Measurements from ENCODE around the gene CAPN5.

The CAPN5 gene

DNA sequence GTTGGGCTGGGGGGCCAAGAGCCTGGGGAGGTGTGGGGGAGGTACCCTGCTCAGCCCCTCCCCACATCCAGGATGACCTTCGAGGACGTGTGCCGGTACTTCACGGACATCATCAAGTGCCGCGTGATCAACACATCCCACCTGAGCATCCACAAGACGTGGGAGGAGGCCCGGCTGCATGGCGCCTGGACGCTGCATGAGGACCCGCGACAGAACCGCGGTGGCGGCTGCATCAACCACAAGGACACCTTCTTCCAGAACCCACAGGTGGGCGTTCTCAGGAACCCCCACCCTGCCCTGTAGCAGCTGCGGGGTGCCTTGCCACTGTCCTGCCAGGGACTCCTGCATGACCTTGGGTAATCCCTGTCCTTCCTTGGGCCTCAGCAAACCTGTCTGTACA, 51.3 kb downstream of the CAPN5 start:
- no peak overlapping the region for H2BK120ac ChIP-seq (ENCODE audit: insufficient read depth, low read length, poor library complexity)
- H3K4ac ChIP-seq (ENCODE audit: low read depth, low read length) = no peak overlapping the region
- no peak overlapping the region for H2BK12ac ChIP-seq (ENCODE audit: low read length)

DNA sequence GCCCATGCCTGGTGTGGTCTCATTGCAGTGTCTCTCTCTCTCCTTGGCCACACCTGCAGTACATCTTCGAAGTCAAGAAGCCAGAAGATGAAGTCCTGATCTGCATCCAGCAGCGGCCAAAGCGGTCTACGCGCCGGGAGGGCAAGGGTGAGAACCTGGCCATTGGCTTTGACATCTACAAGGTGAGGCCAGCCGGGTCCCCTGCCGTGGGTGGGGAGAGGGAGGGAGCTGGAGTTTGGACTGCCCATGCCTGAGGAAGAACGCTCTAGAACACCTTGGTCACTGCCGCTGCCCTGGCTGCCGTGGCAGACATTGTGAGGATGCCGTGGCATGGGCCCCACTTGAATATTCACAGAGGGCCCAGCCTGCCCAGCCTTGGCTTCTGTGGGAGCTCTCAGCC, 52.2 kb downstream of the CAPN5 start:
- Histone ChIP-seq H2AK5ac (ENCODE audit: low read length) (no peak overlapping the region), H3K4me1 (ENCODE audit: control insufficient read depth in 1 of 2, insufficient read depth in 2 of 2, low read length in 2 of 2) (no peaks in the 10 kb centered on the region), H4K12ac (ENCODE audit: low read depth, low read length) (no peak overlapping the region), H2BK5ac (ENCODE audit: low read depth, low read length, poor library complexity) (no peak overlapping the region), H2BK12ac (ENCODE audit: low read length) (no peak overlapping the region), H3K36me3 (ENCODE audit: control insufficient read depth in 1 of 2, insufficient read depth in 2 of 2, low read length in 2 of 2) (peaks cover 0 to 1% of the 10 kb centered on the region in 2 experiments), H3K18ac (ENCODE audit: low read length) (no peak overlapping the region), H4K8ac (ENCODE audit: low read depth, low read length) (no peak overlapping the region), H2BK120ac (ENCODE audit: insufficient read depth, low read length, poor library complexity) (no peak overlapping the region), H2AFZ (ENCODE audit: insufficient read depth, low read length, poor library complexity) (no peak overlapping the region), H4K91ac (ENCODE audit: low read depth, low read length) (no peak overlapping the region), H3K79me1 (ENCODE audit: low read length) (no peaks in the 10 kb centered on the region), H3K23ac (ENCODE audit: low read length) (no peak overlapping the region), H3K79me2 (ENCODE audit: control insufficient read depth, insufficient read depth, low read length, poor library complexity) (no peaks in the 10 kb centered on the region), H3K4me2 (ENCODE audit: low read length) (no peak overlapping the region), H3K4me3 (ENCODE audit: low read depth, low read length) (no peak overlapping the region), H3K27me3 (ENCODE audit: insufficient read depth, low read length) (no peaks in the 10 kb centered on the region), H3K9me3 (ENCODE audit: insufficient read depth, low read depth, low read length) (peaks cover 4% of the 10 kb centered on the region), H3K9ac (ENCODE audit: low read length) (no peak overlapping the region), H3K27ac (ENCODE audit: low read depth, low read length) (no peak overlapping the region), H3K14ac (ENCODE audit: low read length) (no peak overlapping the region), H3K4ac (ENCODE audit: low read depth, low read length) (no peak overlapping the region)
- no CpG with 5 or more reads among the region's 12 CpGs for WGBS (ENCODE audit: extremely low coverage, insufficient coverage, insufficient read length)
- DNase-seq = no peak

More for the DNA sequence above, 51.3 kb downstream of the CAPN5 start:
- H4K12ac ChIP-seq (ENCODE audit: low read depth, low read length) = no peak overlapping the region
- no peak for DNase-seq
- H3K4me3 ChIP-seq (ENCODE audit: low read depth, low read length) = no peak overlapping the region
- H3K79me2 ChIP-seq (ENCODE audit: control insufficient read depth, insufficient read depth, low read length, poor library complexity) = no peaks in the 10 kb centered on the region
- no peak overlapping the region for H2BK5ac ChIP-seq (ENCODE audit: low read depth, low read length, poor library complexity)
- no peak overlapping the region for H3K27ac ChIP-seq (ENCODE audit: low read depth, low read length)
- no peak overlapping the region for H3K9ac ChIP-seq (ENCODE audit: low read length)
- no peak overlapping the region for H3K23ac ChIP-seq (ENCODE audit: low read length)
- H3K4me2 ChIP-seq (ENCODE audit: low read length) = no peak overlapping the region
- no peak overlapping the region for H2AK5ac ChIP-seq (ENCODE audit: low read length)
- peaks cover 0 to 1% of the 10 kb centered on the region in 2 experiments for H3K36me3 ChIP-seq (ENCODE audit: control insufficient read depth in 1 of 2, insufficient read depth in 2 of 2, low read length in 2 of 2)
- H3K79me1 ChIP-seq (ENCODE audit: low read length) = no peaks in the 10 kb centered on the region
- no peak overlapping the region for H3K14ac ChIP-seq (ENCODE audit: low read length)
- WGBS (ENCODE audit: extremely low coverage, insufficient coverage, insufficient read length) = no CpG with 5 or more reads among the region's 17 CpGs
- H3K18ac ChIP-seq (ENCODE audit: low read length) = no peak overlapping the region
- no peak overlapping the region for H4K91ac ChIP-seq (ENCODE audit: low read depth, low read length)
- H3K4me1 ChIP-seq (ENCODE audit: control insufficient read depth in 1 of 2, insufficient read depth in 2 of 2, low read length in 2 of 2) = no peaks in the 10 kb centered on the region
- H2AFZ ChIP-seq (ENCODE audit: insufficient read depth, low read length, poor library complexity) = no peak overlapping the region
- no peaks in the 10 kb centered on the region for H3K27me3 ChIP-seq (ENCODE audit: insufficient read depth, low read length)
- H4K8ac ChIP-seq (ENCODE audit: low read depth, low read length) = no peak overlapping the region
- H3K9me3 ChIP-seq (ENCODE audit: insufficient read depth, low read depth, low read length) = peaks cover 2% of the 10 kb centered on the region

GRCh38 chr11:77119531-77119936, 52.8 kb downstream of the CAPN5 start:
- H3K36me3 ChIP-seq (ENCODE audit: control insufficient read depth in 1 of 2, insufficient read depth in 2 of 2, low read length in 2 of 2) = peaks cover 0 to 1% of the 10 kb centered on the region in 2 experiments
- H2BK5ac ChIP-seq (ENCODE audit: low read depth, low read length, poor library complexity) = no peak overlapping the region
- H4K91ac ChIP-seq (ENCODE audit: low read depth, low read length) = no peak overlapping the region
- DNase-seq = no peak
- no peak overlapping the region for H2BK120ac ChIP-seq (ENCODE audit: insufficient read depth, low read length, poor library complexity)
- H3K4me1 ChIP-seq (ENCODE audit: control insufficient read depth in 1 of 2, insufficient read depth in 2 of 2, low read length in 2 of 2) = no peaks in the 10 kb centered on the region
- no peaks in the 10 kb centered on the region for H3K27me3 ChIP-seq (ENCODE audit: insufficient read depth, low read length)
- H2AFZ ChIP-seq (ENCODE audit: insufficient read depth, low read length, poor library complexity) = no peak overlapping the region
- peaks cover 4% of the 10 kb centered on the region for H3K9me3 ChIP-seq (ENCODE audit: insufficient read depth, low read depth, low read length)
- no peak overlapping the region for H2BK12ac ChIP-seq (ENCODE audit: low read length)
- no CpG with 5 or more reads among the region's 9 CpGs for WGBS (ENCODE audit: extremely low coverage, insufficient coverage, insufficient read length)
- no peak overlapping the region for H3K4ac ChIP-seq (ENCODE audit: low read depth, low read length)
- no peak overlapping the region for H3K4me3 ChIP-seq (ENCODE audit: low read depth, low read length)
- H4K8ac ChIP-seq (ENCODE audit: low read depth, low read length) = no peak overlapping the region
- no peak overlapping the region for H3K14ac ChIP-seq (ENCODE audit: low read length)
- H3K79me2 ChIP-seq (ENCODE audit: control insufficient read depth, insufficient read depth, low read length, poor library complexity) = no peaks in the 10 kb centered on the region
- no peak overlapping the region for H3K18ac ChIP-seq (ENCODE audit: low read length)
- H3K79me1 ChIP-seq (ENCODE audit: low read length) = no peaks in the 10 kb centered on the region
- H3K23ac ChIP-seq (ENCODE audit: low read length) = no peak overlapping the region
- no peak overlapping the region for H2AK5ac ChIP-seq (ENCODE audit: low read length)
- no peak overlapping the region for H3K4me2 ChIP-seq (ENCODE audit: low read length)
- H4K12ac ChIP-seq (ENCODE audit: low read depth, low read length) = no peak overlapping the region
- no peak overlapping the region for H3K9ac ChIP-seq (ENCODE audit: low read length)
- H3K27ac ChIP-seq (ENCODE audit: low read depth, low read length) = no peak overlapping the region

- Histone ChIP-seq H3K27ac (ENCODE audit: low read depth, low read length) (no peak overlapping the region), H3K9me3 (ENCODE audit: insufficient read depth, low read depth, low read length) (peaks cover 4% of the 10 kb centered on the region), H2AK5ac (ENCODE audit: low read length) (no peak overlapping the region), H3K9ac (ENCODE audit: low read length) (no peak overlapping the region), H3K14ac (ENCODE audit: low read length) (no peak overlapping the region), H3K23ac (ENCODE audit: low read length) (no peak overlapping the region), H4K12ac (ENCODE audit: low read depth, low read length) (no peak overlapping the region), H3K4ac (ENCODE audit: low read depth, low read length) (no peak overlapping the region), H3K4me3 (ENCODE audit: low read depth, low read length) (no peak overlapping the region), H2BK12ac (ENCODE audit: low read length) (no peak overlapping the region), H2BK5ac (ENCODE audit: low read depth, low read length, poor library complexity) (no peak overlapping the region), H3K18ac (ENCODE audit: low read length) (no peak overlapping the region), H4K91ac (ENCODE audit: low read depth, low read length) (no peak overlapping the region), H3K79me2 (ENCODE audit: control insufficient read depth, insufficient read depth, low read length, poor library complexity) (no peaks in the 10 kb centered on the region), H3K4me1 (ENCODE audit: control insufficient read depth in 1 of 2, insufficient read depth in 2 of 2, low read length in 2 of 2) (no peaks in the 10 kb centered on the region), H3K36me3 (ENCODE audit: control insufficient read depth in 1 of 2, insufficient read depth in 2 of 2, low read length in 2 of 2) (peaks cover 0 to 1% of the 10 kb centered on the region in 2 experiments), H2BK120ac (ENCODE audit: insufficient read depth, low read length, poor library complexity) (no peak overlapping the region), H3K79me1 (ENCODE audit: low read length) (no peaks in the 10 kb centered on the region), H3K4me2 (ENCODE audit: low read length) (no peak overlapping the region), H3K27me3 (ENCODE audit: insufficient read depth, low read length) (no peaks in the 10 kb centered on the region), H4K8ac (ENCODE audit: low read depth, low read length) (no peak overlapping the region), H2AFZ (ENCODE audit: insufficient read depth, low read length, poor library complexity) (no peak overlapping the region)
- no peak for DNase-seq
- no CpG with 5 or more reads among the region's 19 CpGs for WGBS (ENCODE audit: extremely low coverage, insufficient coverage, insufficient read length)
Measured at GRCh38 chr11:77120571-77120970, 53.8 kb downstream of the CAPN5 start.
